ENCODE data around the gene NMBR.
"Not testable (repeated sequence)": the region's sequence is repeated elsewhere in the genome, so short reads cannot be mapped to it uniquely, and the experiment has no call there.

NMBR gene

DNA sequence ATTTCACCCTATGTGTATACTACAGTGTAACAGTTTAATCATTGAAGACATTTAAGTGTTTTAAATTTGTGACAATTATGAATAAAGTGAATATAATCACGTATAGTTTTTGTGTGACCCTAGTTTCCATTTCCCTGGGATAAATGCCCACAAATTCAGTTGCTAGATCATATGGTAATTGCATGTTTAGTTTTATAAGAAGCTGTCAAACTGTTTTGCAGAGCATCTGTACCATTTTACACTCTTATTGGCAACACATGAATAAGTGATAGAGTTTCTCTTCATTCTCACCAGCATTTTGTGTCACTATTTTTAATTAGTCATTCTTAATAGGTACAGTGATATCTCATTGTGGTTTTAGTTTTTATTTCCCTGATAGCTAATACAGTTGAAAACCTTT is 7.4 kb upstream of the NMBR start:
- DNase-seq (ENCODE audit: low read depth), result no peak

DNA sequence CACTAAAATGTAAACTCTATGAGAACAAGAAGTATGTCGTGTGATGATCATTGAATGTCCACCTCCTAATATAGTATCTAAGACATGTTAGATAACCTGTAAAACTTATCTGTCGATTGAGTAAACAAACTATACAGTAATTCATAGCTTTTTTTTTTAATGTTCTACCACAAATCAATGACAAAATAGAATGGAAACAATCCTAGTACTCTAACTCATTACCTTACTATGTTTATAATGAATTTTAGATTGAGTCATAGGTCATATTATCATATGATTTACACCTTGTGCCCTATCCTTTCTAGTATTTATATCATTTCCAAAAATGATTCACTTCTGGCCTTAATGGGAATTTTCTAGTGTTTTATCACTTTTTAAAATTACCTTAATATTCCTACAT is 6.3 kb upstream of the NMBR start:
- DNase-seq (ENCODE audit: low read depth), result no peak

DNA sequence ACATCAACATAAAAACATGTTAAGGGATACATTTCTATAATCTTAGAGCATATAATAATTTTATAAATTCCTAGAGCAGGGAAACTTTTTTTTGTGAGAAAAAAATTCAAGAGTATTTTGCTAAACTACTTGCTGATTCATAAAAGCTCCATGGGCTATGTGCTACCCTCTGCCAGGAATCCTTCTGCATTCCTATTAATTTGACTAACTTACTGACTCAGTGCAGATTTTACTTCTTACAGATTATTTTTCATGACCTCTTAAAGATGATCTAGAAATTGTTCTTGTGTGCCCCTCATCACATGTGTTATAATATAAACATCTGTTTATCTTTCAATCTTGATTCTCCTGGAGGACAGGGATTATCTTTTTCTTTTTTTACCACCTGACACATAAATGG is 5.8 kb upstream of the NMBR start:
- DNase-seq (ENCODE audit: low read depth), result no peak

DNA sequence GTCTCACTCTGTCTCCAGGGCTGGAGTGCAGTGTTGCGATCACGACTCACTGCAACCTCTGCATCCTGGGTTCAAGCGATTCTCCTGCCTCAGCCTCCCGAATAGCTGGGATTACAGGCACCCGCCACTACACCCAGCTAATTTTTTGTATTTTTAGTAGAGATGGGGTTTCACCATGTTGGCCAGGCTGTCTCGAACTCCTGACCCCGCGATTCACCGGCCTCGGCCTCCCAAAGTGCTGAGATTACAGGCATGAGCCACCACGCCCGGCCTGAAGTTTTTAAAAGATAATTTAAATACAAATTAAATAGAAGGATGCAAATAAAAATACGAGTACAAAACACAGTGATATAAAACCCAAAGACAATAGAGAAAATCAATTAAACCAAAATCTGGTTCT is 5.4 kb downstream of the NMBR start:
- not testable (repeated sequence) for DNase-seq (ENCODE audit: low read depth)

DNA sequence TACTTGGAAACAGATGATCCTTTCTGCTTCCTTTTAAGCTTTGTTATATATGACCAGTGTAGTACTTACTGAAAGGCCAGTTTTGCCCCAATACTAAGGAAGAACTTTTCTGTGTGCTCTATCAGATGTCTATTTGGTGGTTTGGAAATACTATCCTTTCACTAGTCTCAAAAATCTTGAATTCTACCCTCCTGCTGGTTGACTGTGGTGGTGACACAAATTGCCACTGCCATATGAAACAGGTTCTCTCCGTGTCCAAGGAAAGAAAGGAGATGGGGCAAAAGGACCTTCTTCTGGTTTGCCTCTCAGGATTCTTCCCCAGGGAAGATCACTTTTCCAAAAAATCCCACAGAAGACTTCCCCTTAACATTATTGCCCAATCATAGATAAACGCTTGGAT is 8.0 kb downstream of the NMBR start:
- DNase-seq (ENCODE audit: low read depth), result no peak

DNA sequence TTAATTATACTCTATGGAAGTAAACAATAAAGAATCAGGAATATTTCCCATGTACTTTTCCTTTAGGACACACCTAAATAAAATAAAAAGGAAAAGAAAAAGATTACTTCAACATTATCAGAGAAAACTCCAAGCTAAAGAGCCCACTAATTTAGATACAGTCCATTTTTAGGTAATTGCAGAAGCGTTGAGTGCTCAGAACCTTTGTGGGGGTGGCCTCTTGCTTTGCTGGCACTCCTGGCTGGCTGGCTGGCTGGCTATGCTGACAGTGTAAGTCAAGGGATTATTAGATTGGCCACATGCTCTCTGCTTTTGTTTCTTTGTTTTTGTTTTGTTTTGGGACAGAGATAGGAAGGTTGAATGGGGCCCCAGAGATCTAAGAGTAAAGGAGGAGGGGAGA is 14.3 kb downstream of the NMBR start, which contains the start of gene GJE1:
GJE1 (plus strand) TSS at position 301 of the 400 bp plus-strand sequence. CDS start 234 bp downstream, outside the sequence.
- DNase-seq (ENCODE audit: low read depth), result no peak

DNA sequence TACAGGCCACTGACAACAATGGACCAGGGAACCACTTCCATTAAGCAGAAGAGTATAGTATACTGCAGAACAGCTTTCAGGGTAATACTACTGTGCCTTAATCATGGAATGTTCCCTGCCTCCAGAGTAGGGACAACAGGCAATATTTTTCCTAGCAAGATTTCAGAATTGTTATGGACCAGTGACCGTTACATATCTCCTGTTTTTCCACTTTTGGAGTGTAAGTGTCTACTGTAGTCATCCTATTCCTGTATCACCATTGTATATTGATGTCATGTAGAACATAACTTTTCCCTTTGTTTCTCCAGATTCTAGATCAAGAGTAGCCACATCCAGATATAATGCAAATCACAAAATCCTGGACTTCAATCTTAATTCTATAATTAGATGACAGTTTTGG is 16.1 kb downstream of the NMBR start:
- no peak for DNase-seq (ENCODE audit: low read depth)

DNA sequence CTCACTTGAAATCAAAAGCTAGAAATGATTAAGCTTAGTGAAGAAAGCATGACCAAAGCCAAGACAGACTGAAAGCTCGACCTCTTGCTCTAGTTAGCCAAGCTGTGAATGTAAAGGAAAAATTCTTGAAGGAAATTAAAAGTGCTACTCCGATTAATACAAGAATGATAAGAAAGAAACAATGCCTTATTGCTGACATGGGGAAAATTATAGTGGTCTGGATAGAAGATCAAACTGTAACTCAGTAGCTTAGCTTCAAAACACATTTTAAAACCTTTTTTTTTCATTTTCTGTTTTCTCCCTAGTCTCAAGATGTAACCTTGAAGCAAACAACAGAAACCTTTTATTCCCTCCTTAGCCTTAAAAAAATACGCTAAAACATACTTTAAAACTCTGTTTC is 25.6 kb downstream of the NMBR start:
- no peak for DNase-seq (ENCODE audit: low read depth)

DNA sequence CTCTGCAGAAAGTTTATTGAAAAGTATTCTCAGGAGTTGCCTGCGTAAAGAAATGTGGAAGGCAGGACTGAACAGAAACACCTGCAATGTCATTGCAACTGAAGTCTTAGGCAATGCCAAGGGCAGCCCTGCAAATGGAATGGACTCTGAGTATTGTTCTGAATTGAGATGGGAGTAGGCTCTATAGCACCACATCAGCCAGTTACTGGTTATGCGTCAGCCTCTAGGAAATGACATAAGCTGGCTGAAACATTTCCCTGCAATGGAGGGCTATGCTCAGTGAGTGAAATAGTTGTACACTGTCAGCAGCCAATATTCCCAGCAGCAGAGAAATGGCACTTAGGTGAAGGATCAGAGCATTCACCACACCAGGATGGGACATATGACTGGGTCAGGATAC is 28.0 kb downstream of the NMBR start:
- no peak for DNase-seq (ENCODE audit: low read depth)

DNA sequence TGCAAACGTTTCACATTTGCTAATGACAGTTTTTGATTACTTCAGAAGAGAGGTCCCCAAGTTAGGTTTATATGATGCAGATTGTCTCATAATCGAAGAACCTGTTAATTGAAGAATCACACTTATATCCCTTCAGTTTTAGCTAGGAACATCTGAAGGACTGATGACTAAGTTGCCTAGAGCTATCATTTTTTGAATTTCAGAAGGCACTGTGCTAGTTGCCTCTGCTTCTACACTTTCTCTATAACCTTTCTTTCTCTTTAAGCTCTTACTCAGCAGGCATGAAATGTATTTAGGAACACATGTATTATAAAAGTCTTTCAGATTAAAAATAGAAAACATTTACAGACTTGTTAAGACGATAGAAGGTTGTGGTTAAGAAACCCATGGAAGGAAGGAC is 28.6 kb downstream of the NMBR start:
- no peak for DNase-seq (ENCODE audit: low read depth)

DNA sequence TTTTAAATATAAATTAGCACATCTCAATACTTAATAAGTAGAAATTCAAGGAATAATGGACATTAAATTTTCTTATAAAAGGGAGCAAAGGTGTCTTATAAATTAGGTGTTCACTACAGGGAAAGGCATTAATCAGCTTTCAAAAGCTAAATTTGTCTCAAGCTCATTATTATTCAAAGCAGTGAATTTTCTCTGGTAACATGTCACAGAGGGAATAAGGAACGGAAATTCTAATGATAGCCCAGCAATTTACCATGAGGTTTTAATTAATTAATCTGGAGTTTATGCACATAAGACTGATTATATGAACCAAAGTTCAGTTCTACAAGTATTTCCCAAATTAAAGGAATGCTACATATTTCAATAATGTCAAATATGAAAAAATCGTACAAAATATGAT is 29.6 kb downstream of the NMBR start:
- no peak for DNase-seq (ENCODE audit: low read depth)

DNA sequence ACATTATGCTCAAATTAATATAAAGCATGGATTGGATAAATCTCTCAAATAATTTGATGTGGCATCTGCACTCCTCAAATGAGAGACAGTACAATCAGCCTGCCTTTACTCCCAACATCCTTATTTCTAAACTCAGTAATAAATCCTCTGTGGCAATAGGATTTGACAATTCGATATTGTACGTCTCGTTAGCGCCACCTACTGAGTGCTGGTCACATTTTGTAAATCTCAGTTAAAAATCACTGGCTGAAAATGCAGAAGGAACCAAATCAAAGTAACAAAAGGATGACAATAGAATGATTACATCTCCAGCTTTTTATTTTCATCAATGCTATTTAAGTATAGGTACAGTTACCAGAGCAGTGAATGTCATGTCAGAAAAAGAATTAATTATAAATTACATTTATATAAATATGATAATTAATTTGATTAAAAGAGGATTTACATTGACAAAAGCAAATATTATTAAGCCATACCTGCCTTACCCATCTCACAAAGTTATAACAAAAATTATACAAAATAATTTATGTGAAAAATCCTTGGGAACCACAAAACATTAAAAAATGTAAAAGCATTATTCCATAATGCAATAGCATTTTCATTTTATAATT is 34.4 kb downstream of the NMBR start:
- peak; percentile 55 for DNase-seq (ENCODE audit: low read depth)

DNA sequence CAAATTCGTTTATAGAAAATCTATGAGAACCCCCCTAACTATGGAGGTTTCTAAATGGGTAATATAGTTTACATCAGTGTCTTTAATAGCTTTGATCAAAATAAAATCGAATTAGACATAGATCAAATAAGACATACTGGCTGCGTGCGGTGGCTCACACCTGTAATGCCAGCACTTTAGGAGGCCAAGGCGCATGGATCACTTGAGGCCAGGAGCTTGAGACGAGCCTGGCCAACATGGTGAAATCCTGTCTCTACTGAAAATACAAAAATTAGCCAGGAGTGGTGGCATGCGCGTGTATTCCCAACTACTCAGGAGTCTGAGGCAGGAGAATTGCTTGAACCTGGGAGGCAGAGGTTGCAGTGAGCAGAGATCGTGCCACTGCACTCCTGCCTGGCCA is 36.1 kb downstream of the NMBR start:
- not testable (repeated sequence) for DNase-seq (ENCODE audit: low read depth)

DNA sequence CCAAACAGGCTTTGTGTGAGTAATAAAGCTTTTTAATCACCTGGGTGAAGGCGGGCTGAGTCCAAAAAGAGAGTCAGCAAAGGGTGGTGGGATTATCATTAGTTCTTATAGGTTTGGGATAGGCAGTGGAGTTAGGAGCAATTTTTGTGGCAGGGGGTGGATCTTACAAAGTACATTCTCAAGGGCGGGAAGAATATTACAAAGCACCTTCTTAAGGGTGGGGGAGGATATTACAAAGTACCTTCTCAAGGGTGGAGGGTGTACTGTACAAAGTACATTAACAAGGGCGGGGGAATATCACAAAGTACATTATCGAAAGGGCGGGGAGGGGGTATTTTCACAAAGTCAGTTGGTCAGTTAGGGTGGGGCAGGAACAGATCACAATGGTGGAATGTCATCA is 42.1 kb downstream of the NMBR start:
- not testable (repeated sequence) for DNase-seq (ENCODE audit: low read depth)

DNA sequence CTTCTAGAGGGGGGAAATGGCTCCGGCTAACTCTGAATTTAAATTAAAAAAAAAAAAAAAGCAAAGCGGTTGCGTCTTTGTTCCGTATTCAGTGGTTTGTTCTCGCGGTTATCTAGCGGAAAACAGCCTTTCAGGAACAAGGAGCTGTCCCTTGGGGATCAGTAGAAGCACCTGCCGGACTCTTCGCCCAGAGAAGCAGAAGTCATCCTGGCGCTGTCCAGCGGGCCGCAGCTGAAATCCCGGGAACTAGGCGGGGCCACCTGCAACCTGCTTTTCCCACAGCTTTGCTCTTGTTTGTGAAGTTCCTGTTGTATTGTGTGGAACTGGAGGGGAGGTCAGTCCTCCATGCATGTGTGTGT is 58.1 kb downstream of the NMBR start:
- DNase-seq (ENCODE audit: low read depth), result no peak

DNA sequence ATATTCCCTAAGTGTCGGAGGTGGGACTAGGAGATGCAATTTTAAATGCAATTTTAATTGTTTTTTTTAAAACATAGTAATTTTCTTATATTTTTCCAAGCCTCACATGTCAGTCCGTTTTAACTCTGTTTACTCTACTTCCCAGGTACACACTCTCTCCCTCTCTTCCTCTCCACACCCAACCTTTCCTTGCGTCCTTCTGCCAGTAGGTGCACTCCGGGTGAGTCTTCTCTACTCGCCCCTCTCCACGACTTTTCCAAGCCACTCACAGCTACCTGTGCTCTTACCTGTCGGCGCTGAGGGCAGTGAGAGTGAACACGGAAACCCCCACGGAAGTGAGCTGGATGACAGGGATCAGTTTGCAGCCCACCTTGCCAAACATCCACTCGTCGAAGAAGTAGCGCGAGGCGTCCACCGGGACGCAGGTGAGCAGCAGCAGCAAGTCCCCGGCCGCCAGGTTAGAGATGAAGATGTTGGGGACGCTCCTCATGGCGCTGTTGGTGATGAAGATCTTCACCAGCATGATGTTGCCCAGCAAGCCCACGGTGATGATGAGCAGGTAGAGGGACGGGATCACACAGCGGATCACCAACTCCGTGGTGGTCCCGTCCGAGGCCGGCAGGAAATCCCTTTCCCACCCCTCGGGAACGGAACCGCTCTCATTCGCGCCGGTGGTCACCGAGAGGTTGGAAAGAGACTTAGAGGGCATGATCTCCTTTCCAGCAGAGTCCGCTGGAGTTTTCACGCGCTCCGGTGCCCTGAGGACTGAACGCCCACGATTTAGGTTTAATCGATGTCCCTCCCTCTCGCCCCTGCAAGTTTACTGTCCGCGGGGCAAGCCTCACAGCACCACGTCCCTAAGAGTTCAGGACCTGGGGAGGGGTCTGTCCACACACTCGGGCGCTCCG is 58.7 kb downstream of the NMBR start:
- no peak for DNase-seq (ENCODE audit: low read depth)

DNA sequence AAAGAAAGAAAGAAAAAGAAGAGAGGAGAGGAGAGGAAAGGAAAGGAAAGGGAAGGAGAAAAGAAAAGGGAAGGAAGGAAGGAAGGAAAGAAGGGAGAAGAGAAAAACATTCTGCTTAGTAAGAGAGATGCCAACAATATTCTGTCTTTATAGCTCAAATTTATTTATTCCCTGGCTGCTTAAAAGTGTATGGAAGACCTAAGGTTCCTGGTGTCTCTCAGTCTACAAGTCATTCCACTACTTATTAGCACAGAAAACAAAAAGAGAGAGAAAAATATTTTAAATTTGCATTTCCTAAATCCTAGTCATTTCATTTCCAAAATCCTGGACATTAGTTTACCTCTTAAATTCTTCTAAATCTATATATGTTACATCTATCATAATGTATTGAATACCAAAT is 67.8 kb downstream of the NMBR start:
- DNase-seq (ENCODE audit: low read depth), result no peak

DNA sequence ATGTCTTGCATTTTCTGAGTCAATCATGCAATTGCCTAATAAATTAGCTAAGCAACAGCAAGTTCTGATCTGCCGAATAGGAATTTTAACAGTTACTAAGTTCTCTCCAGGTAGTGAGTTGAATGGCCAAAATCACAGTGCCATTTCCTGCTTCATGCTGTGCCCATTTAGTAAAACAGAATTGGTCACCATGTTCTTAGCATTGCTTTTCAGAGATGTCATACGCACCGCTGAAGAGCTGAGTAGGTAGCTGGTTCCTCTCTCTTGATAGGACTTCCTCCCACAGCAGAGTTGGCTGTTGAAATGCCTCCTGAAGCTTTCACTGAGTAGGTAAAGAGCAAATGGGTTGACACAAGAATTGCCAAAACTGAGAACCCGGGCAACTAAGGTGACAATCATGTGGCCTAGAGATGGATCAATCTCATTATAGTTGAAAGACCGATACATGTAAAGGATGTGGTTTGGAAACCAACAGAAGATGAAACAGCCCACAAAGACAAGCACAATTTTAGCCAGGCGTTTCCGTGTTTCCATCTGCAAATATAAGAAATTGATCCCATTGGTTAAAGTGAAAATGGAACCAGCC is 71.3 kb downstream of the NMBR start:
- no peak for DNase-seq (ENCODE audit: low read depth)

DNA sequence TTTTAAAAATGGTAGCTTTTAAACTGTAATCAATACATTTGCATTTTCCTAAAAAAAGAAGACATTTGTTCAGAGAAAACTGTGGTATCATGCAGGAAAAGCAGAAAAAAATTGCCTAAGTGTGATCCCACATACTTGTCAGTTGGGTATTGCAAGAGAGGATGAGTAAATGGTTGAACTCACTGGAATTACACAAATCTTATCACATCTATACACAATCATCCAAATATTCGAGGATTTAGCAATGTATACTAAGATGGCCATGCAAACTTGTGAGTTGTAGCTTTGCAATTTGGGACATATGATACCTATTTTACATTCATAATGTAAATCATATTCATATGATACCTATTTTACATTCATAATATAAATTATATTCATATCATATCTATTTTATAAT is 72.4 kb downstream of the NMBR start:
- DNase-seq (ENCODE audit: low read depth), result no peak

DNA sequence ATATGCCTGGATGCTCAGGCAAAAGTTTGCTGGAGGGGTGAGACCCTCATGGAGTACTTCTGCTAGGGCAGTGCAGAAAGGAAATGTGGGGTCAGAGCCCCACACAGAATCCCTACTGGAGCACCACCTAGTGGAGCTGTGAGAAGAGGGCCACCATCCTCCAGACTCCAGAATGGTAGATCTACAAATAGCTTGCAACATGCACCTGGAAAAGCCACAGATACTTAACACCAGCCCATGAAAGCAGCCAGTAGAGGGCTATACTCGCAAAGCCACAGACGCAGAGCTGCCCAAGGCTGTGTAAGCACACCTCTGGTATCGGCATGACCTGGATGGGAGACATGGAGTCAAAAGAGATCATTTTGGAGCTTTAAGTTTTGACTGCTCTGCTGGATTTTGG is 74.9 kb downstream of the NMBR start:
- no peak for DNase-seq (ENCODE audit: low read depth)

DNA sequence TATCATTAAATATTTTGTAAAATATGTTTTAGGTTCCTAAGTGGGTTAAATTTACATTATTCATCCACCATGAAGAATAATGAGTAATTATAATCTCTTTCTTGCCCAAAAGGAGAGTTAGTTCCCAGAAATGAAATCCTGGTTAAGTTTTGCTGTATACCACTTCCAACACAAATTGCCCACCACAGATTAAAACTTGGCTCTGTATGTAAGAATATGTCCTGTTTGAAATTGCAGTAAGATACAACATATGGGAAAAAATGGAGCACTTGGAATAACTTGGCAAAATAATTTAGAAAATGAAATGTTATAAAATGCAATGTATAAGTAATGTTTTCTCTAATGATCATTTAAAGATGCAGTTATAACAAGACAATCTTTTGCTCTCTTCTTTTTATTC is 78.5 kb downstream of the NMBR start:
- DNase-seq (ENCODE audit: low read depth), result no peak

DNA sequence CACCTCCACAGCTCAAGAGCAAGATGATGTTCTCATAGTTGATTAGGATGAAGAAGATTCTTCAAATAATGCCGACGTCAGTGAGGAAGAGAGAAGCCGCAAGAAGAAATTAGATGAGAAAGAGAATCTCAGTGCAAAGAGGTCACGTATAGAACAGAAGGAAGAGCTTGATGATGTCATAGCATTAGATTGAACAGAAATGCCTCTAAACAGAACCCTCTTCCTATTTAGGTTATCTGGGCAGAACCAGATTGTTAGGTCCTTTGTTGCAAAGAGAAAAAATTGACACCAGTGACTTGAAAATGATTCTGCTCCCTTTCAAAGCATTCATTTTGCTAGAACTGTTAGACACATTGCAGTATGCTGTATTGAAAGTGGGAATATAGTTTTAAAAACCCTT is 84.1 kb downstream of the NMBR start:
- DNase-seq (ENCODE audit: low read depth), result not testable (repeated sequence)

DNA sequence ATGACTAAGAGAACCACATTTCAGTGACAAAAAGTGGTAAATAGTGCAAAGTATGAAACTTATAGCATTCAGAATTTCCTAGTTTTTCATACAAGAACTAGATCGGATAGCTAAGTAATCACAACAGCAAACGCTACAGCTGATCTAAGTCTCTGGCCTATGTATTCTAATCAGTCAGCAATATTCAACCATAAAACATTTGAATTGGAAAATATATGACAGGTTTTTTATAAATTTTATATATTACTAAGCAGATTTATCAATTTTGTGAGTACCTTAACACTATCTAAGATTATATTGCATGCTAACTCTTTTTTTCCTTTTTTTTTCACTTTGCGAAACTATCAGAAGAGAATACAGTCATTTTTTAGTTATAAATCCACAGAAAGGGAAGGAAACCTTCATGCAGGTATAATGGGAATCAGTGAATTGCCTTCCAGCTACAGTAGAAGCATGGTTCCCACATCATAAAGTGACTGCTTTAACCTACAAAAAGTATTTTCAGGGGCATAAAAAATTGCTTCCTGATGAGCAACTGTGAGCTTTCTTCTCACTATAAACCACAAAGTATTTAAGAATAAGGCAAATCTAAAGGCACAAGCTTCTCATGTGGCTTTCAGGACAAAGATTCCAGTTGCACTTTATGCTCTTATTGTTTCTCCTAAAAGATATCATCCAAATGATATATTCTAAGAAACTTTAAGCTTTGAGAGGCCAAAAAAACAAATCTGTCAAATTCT is 88.2 kb downstream of the NMBR start:
- DNase-seq (ENCODE audit: low read depth), result no peak
